Dermis microvascular lymphatic vessel endothelial cell (primary cell): ENCODE measurements around the gene CP. TPM values are rescaled to one million over a fixed set of nuclear protein-coding genes. Genes with fewer than 3 reads are reported as not detected.
"Not testable (repeated sequence)": the region's sequence is repeated elsewhere in the genome, so short reads cannot be mapped to it uniquely, and the experiment has no call there.

Experiments
- DNase-seq, 2 donors: peaks; one replicate each; pipeline versions ENCODE4 v3.0.0 to v3.0.0-alpha.2; 2010; ENCODE audit warnings: low read depth in 2 of 2
- total RNA-seq: library from RNA; depleted of rRNA; stranded (reverse); fragments of >200 nt; gene quantifications from 2 replicates; pipeline ENCODE4 v1.2.1, GENCODE V29; 2014

Gene CP
- total RNA-seq, result under 0.01 TPM in 1 of 2 replicates, not detected in the other

- DNase-seq, result peak; percentile 32 to 83
Measured at GRCh38 chr3:149221783-149222517, at the start of gene CP. TSS of gene CP (minus strand) at chr3:149221829. CDS start at chr3:149221792, 37 bp downstream.

- DNase-seq, result no peak
Measured at GRCh38 chr3:149270180-149270579, 48.6 kb upstream of the CP start.

DNA sequence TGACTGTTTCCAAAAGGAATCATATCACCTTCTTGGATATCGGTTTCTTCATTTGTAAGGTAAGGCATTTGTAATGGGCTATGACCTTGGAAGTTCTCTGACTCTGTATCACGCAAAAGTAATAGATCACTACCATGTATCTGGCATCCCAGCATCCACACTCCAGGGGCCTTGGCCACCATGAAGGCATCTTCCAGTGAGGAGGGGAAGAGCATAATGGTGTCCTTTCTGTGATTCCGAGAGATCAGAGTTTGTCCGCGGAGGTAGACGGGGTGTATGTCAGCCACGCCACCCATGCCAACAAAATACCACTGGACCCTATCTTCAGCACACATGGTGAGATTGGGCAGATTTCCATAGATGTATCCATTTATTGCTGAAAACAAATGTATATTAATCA, 48.1 kb upstream of the CP start:
- no peak for DNase-seq

DNA sequence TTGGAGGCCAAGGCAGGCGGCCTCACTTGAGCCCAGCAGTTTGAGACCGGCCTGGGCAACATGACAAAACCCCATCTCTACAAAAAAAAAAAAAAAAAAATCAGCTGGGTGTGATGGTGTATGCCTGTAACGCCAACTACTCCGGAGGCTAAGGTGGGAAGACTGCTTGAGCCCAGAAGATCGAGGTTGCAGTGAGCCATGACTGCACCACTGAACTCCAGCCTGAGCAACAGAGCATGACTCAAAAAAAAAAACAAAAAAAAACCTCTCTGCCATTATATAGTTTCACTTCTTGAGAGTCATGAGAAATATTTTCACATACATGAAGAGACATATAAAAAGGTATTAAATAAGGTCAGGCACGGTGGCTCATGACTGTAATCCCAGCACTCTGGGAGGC, 45.9 kb upstream of the CP start:
- DNase-seq, result no peak

DNA sequence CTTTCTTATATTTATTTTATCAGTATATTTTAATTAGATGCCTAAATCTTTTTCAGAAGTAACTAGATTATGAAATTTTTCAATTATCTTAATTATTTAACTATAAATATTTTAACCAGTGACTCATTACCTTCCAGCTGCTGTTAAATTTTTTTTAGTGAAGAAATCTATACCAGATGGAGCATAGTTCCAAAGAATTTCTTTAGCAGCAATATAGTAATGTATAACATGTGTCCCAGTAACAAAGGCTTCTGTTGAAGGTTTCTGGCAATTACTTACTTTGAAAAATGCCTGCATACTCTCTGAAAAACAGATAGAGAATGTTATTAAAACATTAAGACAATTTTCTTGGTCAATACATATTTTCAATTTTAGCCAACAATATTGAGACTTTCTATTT, 45.1 kb upstream of the CP start:
- no peak for DNase-seq

DNA sequence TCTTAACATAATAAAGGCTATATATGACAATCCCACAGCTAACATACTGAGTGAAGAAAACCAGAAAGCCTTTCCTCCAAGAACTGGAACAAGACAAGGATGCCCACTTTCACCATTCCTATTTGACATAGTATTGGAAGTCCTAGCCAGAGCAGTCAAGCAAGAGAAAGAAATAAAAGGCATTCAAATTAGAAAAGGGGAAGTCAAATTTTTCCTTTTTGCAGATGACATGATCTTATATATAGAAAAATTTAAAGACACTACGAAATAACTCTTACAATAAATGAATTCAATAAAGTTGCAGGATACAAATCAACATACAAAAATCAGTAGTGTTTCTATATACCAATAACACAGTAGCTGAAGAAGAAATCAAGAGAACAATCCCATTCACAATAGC, 42.2 kb upstream of the CP start:
- no peak for DNase-seq

DNA sequence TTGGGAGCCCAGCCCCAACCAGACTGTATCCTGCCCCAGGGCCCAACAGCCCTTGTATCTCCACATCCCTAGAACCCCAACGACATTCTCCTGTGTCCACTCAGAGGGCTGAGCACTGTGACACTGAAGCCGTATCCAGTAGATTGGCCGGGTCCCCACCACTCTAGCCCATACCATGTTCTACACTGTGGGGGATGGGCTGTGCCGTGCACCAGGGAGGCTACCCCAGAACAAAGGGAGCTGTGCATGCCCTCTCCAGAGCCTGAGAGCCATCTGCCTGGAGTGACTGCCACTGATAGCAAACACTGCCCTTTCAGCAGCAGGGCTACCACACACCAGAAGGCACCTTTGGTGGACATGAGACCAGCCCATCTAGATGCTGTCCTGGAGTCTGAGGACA, 37.1 kb upstream of the CP start:
- no peak for DNase-seq

- peak in 1 of 2 donors; percentile 30 for DNase-seq
Measured at GRCh38 chr3:149258298-149258697, 36.7 kb upstream of the CP start.

GRCh38 chr3:149252272-149252671, 30.6 kb upstream of the CP start:
- DNase-seq, result no peak

- DNase-seq, result no peak
Measured at GRCh38 chr3:149251186-149251585, 29.6 kb upstream of the CP start.

DNA sequence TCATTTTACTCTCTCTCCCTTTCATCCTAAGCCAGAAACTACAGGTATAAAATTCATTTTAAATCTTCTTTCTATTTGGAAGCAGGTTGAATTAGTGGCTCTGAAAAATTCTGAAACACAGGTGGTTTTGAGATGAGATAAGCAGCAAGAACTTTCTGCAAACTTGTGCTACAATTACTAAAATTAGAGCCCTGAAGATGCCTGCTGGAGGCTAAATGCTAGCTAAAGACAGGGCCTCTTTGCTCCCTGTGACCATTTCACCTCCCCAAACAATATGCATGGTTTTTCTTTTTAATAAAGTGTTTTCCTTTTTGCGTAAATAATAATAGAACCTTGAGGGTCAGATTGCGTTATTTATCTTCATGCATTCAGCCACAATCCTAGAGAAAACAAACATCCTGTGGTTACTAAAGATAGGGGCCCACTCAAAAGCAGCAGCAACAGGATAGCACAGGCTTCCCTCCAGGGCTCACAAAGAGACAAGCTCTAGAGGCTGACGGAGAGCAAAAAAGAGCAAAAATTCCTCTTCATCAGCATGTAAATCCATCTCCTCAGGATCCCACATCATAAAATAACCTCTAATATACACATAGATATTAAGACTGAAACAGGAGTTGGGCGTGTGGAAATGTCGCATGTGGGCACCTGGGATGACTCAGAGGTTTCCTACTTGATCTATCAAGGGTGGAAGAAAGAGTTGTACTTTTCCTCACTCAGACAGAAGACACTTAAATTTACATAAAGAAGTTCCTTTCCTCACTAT, 26.5 kb upstream of the CP start:
- DNase-seq, result peak in 1 of 2 donors; percentile 46

- peak in 1 of 2 donors; percentile 35 for DNase-seq
Measured at GRCh38 chr3:149247008-149247710, 25.5 kb upstream of the CP start.

DNA sequence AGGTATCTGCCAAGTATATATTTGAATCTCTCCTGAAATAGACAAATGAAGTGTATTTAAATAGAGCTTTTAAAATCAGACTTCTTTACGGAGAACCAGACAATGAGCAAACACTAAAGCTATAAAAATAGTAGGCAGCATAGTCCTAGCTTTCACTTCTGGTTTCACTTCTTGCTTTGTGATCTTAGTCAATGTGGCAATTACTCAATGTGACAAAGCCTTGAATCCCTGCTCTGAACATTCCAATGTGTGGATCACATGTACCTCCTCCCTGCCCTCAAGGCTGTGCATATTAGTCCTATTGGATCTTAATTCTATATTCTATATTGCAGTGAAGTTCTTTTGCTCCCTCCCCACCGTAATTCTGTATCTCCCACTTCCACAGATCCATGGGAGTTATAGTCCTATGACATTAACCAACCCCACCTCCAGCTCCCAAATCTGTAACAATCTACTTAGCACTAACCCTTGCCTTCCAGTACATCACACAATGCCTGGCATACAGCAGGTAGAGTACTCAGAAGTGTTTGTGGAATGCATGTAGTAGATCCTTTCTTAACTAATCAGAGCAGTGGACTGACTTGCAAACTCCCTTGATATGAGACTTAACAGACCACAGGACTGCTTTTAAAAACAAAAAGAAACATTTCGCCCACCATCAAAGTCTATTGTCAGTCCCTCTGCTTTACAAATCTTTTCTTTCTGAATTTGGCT, 24.3 kb upstream of the CP start:
- DNase-seq, result peak in 1 of 2 donors; percentile 12

- no peak for DNase-seq
Measured at GRCh38 chr3:149243540-149243939, 21.9 kb upstream of the CP start.

GRCh38 chr3:149239357-149239936, 17.8 kb upstream of the CP start:
- DNase-seq, result no peak

GRCh38 chr3:149238268-149238667, 16.6 kb upstream of the CP start:
- not testable (repeated sequence) for DNase-seq

DNA sequence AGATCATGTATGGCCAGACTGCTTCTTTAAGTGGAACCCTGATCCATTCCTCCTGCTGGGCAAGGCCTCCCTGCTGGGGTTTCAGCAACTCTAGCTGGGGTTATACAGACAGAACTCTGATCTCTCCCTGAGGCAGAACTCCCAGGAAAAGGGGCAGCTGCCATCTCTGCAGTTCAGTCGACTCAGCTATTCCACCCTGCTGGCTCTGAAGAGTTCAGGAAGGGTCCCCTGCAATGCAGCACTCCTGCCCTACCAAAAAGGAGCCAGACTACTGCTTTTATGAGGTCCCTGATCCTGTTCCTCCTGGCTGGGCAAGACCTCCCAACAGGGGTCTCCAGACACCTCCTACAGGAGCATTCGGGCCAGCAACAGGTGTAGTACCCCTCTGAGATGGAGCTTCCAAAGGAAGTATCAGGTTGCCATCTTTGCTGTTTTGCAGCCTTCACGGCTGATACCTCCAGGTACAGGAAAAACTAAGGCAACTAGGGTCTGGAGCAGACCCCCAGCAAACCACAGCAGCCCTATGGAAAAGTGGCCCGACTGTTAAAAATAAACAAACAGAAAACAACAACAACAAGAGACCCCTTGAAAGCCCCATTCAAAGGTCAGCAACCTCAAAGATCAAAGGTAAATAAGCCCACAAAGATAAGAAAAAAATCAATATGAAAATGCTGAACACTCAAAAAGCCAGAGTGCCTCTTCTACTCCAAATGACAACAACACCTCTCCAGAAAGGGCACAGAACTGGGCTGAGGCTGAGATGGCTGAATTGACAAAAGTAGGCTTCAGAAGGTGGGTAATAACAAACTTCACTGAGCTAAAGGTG, 14.2 kb upstream of the CP start:
- DNase-seq, result no peak

GRCh38 chr3:149234671-149235245, 13.1 kb upstream of the CP start:
- no peak for DNase-seq

GRCh38 chr3:149233323-149233722, 11.7 kb upstream of the CP start:
- DNase-seq, result no peak

DNA sequence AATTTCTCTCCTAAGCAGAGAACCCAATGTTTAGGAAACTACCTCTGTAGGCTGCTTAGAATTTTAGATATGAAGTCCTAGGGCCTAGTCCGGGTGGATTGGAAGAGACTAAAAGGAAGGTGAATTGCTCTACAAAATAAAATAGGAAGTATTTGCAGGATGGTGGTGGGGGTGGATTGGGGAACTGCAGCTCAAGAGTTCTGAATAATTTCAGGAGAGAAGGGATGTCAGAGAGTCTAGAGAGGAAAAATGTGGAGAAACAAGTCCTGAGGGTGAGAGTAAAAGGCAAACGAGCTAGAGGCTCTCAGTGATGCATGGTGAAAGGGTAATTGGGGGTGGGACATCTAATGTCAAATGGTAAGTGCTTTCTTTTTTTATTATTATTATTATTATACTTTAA, 10.2 kb upstream of the CP start:
- DNase-seq, result no peak
